Stimulated activated CD8-positive, alpha-beta memory T cell treated with anti-CD3 and anti-CD28 coated beads, Interleukin-7, amount 100 ng/mL, for 24 hours (primary cell): Measurements from ENCODE around the gene CGNL1.

Experiments used
- DNase-seq: peaks from one replicate; pipeline ENCODE4 v3.0.0-alpha.2; 2020; ENCODE audit warnings: low read depth

CGNL1 gene

DNA sequence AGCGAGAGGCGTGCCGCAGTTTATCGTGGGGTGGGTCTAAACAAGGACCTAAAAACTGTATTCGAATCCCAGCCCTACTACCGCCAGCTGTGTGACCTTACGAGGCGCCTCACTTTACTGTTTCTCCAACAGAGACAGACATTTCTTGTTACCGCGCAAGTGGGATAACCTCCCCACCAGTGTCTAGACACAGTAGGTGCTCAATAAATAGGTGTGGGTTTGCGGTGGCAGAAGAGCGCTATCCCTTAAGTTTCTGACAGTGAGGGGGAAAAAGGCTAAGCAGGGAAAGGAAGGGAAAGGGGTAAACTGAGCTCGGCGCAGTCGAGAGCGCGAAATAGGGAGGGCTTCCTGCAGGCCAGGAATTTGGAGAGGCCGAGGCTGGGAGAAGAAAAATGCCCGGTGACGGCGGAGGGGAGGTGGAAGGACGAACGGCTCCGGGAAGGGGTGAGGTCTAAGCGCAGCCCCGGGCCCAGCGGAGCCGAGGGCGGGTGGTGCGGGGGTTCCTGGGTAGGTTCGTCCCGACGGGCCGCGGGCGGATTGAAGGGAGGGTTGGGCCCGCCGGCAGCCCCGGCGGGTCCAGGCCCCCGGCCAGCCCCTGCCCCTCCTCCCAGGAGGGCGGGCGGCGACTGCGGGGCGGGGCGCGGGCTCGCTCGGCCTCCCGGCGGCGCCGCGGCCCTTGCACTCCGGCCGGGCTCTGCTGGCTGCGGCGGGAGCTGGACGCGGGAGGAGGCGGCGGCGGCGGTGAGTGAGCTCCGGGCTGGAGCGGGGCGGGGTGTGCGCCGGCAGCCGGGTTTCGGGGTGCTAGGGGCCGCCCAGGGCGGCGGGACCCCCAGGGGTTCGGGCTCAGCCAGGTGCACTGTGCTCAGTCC is at the start of gene CGNL1:
TSS of gene CGNL1 (plus strand) at position 679 of the 869 bp plus-strand sequence. CDS start 61,495 bp downstream, outside the sequence.
- no peak for DNase-seq

GRCh38 chr15:57327985-57328471 is 48.3 kb upstream of the CGNL1 start:
- no peak for DNase-seq

DNA sequence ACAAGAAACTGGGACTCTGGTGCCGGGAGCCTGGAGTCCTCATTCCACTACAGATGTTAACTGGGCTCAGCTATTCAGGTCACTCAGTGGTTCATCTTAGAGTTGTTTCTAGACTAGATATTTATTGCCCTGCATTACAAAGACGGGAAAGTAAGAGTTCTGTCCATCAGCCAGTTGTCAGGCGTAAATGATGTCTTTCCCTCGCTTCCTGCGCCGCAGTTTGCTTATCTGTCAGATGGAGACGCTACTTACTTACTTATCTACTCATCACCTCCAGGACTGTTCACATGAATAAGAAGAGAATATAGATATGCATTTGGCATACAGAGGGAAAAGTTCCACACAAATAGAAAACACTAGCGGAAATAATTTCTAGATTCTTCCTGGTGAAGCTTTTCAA is 47.8 kb upstream of the CGNL1 start:
- DNase-seq: no peak

- no peak for DNase-seq
Observed at GRCh38 chr15:57328897-57329296, 47.4 kb upstream of the CGNL1 start.

- no peak for DNase-seq
Observed at GRCh38 chr15:57329582-57330367, 46.5 kb upstream of the CGNL1 start.

GRCh38 chr15:57330619-57331340 is 45.5 kb upstream of the CGNL1 start:
- DNase-seq: no peak

DNA sequence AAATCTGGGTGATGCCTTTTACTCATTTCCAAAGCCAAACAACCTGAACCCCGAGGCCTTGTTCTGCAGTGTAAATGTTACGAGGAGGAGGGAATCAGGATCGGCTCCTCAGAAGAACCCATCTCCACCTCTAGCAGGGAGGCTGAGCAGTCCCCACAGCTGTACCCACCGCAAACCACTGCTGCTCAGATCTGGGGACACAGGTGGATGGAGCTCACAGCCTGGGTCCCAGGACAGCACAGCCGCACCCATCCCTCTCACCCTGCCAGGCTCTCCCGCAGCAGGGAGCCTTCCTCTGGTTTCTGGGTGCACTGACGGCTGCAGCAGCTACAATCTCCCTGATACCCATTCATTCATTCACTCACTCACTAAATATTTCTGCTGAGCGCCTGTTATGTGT is 44.0 kb upstream of the CGNL1 start:
- no peak for DNase-seq

DNA sequence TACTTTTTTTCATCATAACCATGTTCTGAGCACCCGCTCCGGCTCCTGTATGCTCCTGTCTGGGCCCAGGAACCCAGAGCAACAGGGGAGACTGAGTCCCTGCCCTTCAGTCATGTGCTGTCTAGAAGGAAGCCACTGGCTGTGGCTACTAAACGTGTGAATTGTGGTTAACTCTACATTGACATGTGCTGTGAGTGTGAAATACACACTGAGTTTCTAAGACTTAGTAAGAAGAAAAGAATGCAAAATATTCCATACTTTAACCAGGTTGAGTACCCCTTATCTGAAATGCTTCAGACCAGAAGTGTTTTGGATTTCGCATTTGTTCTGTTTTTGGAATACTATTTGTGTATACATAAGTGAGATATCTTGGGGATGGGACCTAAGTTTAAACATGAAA is 42.8 kb upstream of the CGNL1 start:
- no peak for DNase-seq

DNA sequence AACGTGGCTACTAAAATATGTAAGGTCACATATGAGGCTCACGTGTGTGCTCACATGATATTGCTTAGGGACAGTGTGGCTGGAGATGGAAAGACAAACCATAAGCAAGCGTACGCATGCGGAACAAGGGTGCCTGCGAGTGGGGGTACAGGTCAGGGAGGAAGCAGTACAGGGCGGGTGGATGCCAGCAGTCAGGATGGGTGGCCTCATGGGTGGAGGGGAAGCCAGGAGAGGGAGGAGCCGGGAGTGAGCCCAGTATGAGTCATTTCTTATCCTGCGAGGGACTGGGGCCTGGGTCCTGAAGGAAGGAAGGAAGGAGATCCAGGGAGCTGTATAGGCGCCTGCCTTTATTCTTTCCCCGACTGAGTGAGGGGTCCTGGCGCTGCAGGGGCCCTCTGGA is 42.0 kb upstream of the CGNL1 start:
- DNase-seq: no peak

DNA sequence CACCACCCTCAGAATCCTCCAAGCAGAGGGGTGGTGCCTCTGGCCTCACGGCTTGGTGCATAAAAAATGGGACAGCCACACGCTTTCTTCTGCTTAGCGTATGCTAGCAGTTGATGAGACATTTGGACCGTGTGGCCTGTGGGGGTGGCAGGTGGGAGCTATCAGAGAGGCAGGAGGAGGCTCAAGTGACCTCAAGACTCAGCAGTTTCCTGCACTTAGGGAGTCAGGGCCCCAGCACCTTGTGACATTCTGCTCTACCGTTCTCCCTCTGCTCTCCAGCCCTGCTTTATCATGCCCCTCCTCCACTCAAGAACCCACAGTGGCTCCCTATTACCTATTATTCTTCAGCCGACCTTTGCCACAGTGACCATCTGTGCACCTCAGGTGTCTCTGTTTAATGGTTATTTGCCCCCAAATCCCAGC is 41.0 kb upstream of the CGNL1 start:
- DNase-seq: no peak

DNA sequence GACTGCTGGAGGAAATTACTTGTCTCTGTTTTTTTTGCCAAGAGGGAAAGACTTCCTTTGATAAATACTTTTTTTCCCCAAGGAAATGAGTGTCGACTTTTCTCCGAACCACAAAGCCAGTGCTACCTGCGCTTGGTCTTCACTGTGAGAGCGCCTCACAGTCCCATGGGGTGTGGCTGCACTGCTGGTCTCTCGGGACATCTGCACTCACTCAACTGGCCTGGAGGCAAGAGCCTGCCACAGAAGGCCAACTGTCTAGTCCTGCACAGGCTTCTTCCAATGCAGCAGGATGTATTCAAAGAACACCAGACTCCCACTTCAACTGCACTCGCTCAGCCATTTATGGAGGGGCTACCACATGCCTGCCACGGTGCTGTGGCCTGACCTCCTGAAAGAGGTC is 40.6 kb upstream of the CGNL1 start:
- no peak for DNase-seq

GRCh38 chr15:57337868-57338411 is 38.4 kb upstream of the CGNL1 start:
- DNase-seq: no peak

DNA sequence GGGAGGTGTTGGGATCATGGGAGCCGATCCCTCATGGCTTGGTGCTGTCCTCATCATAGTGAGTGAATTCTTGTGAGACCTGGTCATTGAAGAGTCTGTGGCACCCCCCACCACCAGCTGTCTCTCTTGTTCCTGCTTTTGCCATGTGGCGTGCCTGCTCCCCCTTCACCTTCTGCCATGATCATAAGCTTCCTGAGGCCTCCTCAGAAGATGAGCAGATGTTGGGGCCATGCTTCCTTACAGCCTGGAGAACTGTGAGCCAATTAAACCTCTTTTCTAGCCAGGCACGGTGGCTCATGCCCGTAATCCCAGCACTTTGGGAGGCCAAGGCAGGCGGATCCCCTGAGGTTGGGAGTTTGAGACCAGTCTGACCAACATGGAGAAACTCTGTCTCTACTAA is 37.0 kb upstream of the CGNL1 start:
- DNase-seq: no peak

GRCh38 chr15:57340682-57341259 is 35.5 kb upstream of the CGNL1 start:
- no peak for DNase-seq

- no peak for DNase-seq
Observed at GRCh38 chr15:57343048-57343447, 33.3 kb upstream of the CGNL1 start.

- no peak for DNase-seq
Observed at GRCh38 chr15:57343498-57343897, 32.8 kb upstream of the CGNL1 start.

- DNase-seq: no peak
Observed at GRCh38 chr15:57344282-57344681, 32.0 kb upstream of the CGNL1 start.

DNA sequence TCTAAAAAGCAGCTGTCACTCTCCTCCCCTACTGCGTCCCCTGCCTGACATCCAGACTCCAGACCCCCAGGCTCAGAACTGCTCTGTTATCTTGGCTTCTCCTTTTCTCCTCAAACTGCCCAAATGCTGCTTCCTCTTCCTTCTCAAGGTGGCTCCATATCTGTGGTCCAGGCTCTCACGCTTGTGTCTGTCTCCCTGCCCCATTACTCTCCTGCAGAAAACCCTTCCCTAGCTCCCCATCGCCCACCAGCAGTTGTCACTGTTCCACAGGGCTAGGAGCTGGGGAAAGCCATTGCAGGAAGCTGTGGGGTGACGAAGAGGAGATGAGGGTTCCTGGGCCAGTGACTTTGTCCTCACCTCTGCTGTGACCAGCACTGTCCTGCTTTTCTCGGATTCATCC is 30.7 kb upstream of the CGNL1 start:
- no peak for DNase-seq

DNA sequence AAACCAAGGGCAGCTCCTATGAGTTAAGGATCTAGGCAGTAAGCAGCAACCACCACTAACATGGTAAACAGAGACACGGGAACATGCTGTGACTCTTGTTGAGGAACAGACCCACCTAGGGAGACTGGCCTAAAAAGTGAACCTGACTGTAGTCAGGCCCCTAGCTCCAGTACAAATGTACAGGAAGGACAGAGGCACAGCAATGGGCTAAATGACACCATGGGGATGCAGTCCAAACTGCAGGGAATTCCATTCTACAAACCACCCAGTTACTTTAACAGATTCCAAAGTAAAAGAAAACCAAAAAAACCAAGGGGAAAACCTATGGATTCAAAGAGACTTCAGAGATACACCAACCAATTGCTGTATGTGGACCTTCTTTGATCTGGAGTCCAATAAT is 28.2 kb upstream of the CGNL1 start:
- no peak for DNase-seq

GRCh38 chr15:57352535-57353316 is 23.6 kb upstream of the CGNL1 start:
- no peak for DNase-seq

DNA sequence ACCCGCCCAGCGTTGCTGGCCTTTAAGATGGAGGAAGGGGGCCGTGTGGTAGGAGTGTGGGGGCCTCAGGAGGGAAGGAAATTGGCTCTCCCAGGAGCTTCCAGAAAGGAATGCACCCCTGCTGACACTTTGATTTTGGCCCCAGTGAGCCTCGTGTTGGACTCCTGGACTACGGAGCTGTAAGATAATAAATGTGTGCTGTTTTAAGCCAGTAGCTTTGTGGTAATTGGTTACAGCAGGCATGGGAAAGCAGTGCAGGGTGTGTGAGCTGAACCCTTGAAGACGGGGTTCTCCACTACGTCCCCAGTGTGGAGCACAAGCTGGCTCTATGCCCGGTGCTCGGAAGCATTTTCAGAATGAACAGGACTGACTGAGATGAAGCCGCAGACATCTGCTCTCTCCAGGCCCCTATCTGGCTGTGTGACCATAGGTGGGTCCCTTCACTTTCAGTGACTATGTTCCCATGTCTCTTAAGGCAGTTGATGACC is 22.9 kb upstream of the CGNL1 start:
- DNase-seq: no peak
